ENCODE results near the gene UBXN10. TPM values are rescaled to one million over a fixed set of nuclear protein-coding genes. Genes with fewer than 3 reads are reported as not detected.

Gene UBXN10
- total RNA-seq, 2 experiments from 2014 or later: 0.22 to 0.44 TPM

DNA sequence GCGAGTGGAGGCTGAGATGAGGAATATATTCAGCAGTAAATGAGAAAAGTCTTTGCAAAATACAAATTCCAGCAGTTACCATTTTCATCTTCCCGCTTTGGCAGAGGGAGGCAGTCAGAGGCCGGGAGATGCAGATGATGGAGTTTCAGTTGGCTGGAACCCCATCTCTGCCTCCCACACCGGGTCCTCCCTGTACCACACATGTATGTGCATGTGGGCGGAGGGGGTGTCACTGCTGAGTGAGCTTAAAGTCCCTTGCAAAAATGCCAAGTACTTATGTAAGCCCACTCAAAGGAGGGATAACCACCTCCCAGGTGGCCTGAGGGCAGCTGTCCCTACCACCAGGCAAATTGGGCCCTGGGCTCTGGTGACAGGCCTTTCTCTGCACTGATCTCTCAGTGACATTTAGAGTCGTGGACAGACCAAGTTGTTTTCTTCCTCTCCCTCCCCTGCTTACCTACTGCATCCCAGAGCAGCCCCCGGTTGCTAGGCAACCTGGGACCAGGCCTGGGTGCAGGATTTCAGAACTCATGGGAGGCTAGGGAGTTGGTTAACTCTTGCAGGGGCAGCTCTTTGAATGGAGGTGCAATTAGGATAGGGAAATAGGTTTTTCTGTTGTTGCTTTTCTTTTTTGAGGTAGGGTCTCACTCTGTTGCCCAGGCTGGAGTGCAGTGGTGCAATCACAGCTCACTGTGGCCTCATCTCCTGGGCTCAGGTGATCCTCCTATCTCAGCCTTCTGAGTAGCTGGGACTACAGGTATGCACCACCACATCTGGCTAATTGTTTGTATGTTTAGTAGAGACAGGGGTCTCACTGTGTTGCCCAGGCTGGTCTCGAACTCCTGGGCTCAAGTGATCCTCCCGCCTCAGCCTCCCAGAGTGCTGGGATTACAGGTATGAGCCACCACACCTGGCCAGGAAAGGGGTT, 17.1 kb upstream of the UBXN10 start:
- Histone ChIP-seq H3K4me3 (ENCODE audit: low read length) (no peak overlapping the region), H3K9me3 (ENCODE audit: control insufficient read depth in 1 of 2, insufficient read depth in 1 of 2, low read length in 2 of 2) (peaks cover 10 to 28% of the 10 kb centered on the region in 2 experiments), H3K36me3 (ENCODE audit: insufficient read depth, low read length) (no peaks in the 10 kb centered on the region), H3K27ac (ENCODE audit: low read depth in 1 of 2, low read length in 2 of 2) (no peak overlapping the region), H3K4me1 (ENCODE audit: insufficient read depth, low read length) (peaks cover 14% of the 10 kb centered on the region), H3K27me3 (ENCODE audit: control insufficient read depth in 1 of 2, insufficient read depth in 2 of 2, low read length in 2 of 2) (no peaks in the 10 kb centered on the region)
- DNase-seq: no peak
- no peak for ATAC-seq (ENCODE audit: poor library complexity)
- Mint-ChIP-seq H3K9me3 (peaks cover 4% of the 10 kb centered on the region), H3K4me1 (ENCODE audit: low read depth) (peaks cover 5% of the 10 kb centered on the region), H3K36me3 (ENCODE audit: low read depth) (peaks cover 17% of the 10 kb centered on the region), H3K27ac (no peak overlapping the region), H3K4me3 (no peak overlapping the region), H3K27me3 (no peaks in the 10 kb centered on the region)
- CTCF ChIA-PET: no interaction called here
- POLR2A ChIA-PET: no interaction called here
- intact Hi-C loops (cut with DNase I, micrococcal nuclease): no loop called here
- TF ChIP-seq, protein P1, sequence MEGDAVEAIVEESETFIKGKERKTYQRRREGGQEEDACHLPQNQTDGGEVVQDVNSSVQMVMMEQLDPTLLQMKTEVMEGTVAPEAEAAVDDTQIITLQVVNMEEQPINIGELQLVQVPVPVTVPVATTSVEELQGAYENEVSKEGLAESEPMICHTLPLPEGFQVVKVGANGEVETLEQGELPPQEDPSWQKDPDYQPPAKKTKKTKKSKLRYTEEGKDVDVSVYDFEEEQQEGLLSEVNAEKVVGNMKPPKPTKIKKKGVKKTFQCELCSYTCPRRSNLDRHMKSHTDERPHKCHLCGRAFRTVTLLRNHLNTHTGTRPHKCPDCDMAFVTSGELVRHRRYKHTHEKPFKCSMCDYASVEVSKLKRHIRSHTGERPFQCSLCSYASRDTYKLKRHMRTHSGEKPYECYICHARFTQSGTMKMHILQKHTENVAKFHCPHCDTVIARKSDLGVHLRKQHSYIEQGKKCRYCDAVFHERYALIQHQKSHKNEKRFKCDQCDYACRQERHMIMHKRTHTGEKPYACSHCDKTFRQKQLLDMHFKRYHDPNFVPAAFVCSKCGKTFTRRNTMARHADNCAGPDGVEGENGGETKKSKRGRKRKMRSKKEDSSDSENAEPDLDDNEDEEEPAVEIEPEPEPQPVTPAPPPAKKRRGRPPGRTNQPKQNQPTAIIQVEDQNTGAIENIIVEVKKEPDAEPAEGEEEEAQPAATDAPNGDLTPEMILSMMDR (IDR thresholded peaks at IDR 0.05): no peak

DNA sequence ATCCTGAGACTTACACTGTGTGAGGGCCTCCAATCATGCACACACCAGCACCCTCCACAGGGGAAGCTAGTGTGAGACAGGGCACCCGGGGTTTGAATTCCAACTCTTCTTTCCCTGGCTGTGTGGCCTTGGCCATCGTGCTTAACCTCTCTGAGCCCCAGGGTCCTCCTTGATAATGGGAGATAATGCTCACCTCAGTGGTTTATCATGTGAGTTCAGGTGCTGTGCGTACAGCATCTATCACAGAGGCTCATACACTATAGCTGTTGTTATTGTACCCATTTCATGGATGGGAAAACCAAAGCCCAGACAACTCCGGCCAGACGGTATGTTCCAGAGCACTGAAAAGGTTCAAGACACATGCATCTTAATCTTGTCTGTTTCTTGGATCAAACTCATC, 16.0 kb upstream of the UBXN10 start:
- CTCF ChIA-PET: no interaction called here
- H3K9me3 ChIP-seq (ENCODE audit: control insufficient read depth in 1 of 2, insufficient read depth in 1 of 2, low read length in 2 of 2): peaks cover 5 to 17% of the 10 kb centered on the region in 2 experiments
- POLR2A ChIA-PET: no interaction called here

DNA sequence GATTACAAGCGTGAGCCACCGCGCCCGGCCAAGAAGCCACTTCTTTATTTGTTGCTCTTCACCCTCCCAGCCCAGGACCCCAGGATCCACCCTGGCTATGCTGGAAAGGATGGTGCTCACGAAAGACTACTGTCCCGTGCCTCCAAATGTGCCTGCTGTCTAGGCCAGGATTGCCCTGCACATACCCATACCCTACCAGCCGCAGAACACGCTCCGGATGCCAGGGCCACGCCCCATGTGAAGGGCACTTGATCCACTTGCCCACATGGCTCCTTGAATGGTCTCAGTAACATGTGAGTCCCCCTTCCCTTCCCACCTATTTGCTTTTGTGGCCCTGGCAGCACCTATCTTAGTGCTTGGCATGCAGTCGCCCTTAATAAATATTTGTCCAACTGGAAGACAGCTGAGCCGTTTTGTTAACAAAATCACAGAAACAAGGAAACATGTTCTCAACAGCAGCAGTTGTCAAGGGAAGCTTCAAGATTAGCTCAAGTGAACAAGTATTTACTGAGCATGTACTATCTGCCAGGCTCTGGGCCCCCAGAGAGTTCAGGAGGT, 13.8 kb upstream of the UBXN10 start:
- peaks cover 0 to 3% of the 10 kb centered on the region in 2 experiments for H3K9me3 ChIP-seq (ENCODE audit: control insufficient read depth in 1 of 2, insufficient read depth in 1 of 2, low read length in 2 of 2)
- Mint-ChIP-seq H3K4me3 (no peak overlapping the region), H3K4me1 (ENCODE audit: low read depth) (peaks cover 5% of the 10 kb centered on the region), H3K36me3 (ENCODE audit: low read depth) (no peaks in the 10 kb centered on the region), H3K27ac (no peak overlapping the region), H3K27me3 (no peaks in the 10 kb centered on the region), H3K9me3 (no peaks in the 10 kb centered on the region)
- H3K27me3 ChIP-seq (ENCODE audit: control insufficient read depth in 1 of 2, insufficient read depth in 2 of 2, low read length in 2 of 2): no peaks in the 10 kb centered on the region
- POLR2A ChIA-PET: no interaction called here
- peaks cover 14% of the 10 kb centered on the region for H3K4me1 ChIP-seq (ENCODE audit: insufficient read depth, low read length)
- H3K4me3 ChIP-seq (ENCODE audit: low read length): no peak overlapping the region
- intact Hi-C loops (cut with DNase I, micrococcal nuclease): no loop called here
- CTCF ChIA-PET: interaction anchor here (0.6 kb wide), 2 partner anchors 36 to 198 kb away, joined by 3 read pairs; no protein-coding TSS in a partner anchor
- ATAC-seq (ENCODE audit: poor library complexity) (no peak), DNase-seq (no peak)
- TF ChIP-seq, protein P1 (IDR thresholded peaks at IDR 0.05): no peak
- H3K27ac ChIP-seq (ENCODE audit: low read depth in 1 of 2, low read length in 2 of 2): no peak overlapping the region
- H3K36me3 ChIP-seq (ENCODE audit: insufficient read depth, low read length): no peaks in the 10 kb centered on the region

More for the DNA sequence above, 16.0 kb upstream of the UBXN10 start:
- Histone ChIP-seq H3K36me3 (ENCODE audit: insufficient read depth, low read length) (no peaks in the 10 kb centered on the region), H3K27ac (ENCODE audit: low read depth in 1 of 2, low read length in 2 of 2) (no peak overlapping the region), H3K4me3 (ENCODE audit: low read length) (no peak overlapping the region), H3K27me3 (ENCODE audit: control insufficient read depth in 1 of 2, insufficient read depth in 2 of 2, low read length in 2 of 2) (no peaks in the 10 kb centered on the region), H3K4me1 (ENCODE audit: insufficient read depth, low read length) (peaks cover 14% of the 10 kb centered on the region)
- peaks cover 4% of the 10 kb centered on the region for H3K9me3 Mint-ChIP-seq
- H3K27me3 Mint-ChIP-seq: no peaks in the 10 kb centered on the region
- TF ChIP-seq, protein P1 (IDR thresholded peaks at IDR 0.05): no peak
- intact Hi-C loops (cut with DNase I, micrococcal nuclease): no loop called here
- peaks cover 12% of the 10 kb centered on the region for H3K36me3 Mint-ChIP-seq (ENCODE audit: low read depth)
- H3K4me1 Mint-ChIP-seq (ENCODE audit: low read depth): peaks cover 5% of the 10 kb centered on the region
- H3K27ac Mint-ChIP-seq: no peak overlapping the region
- H3K4me3 Mint-ChIP-seq: no peak overlapping the region
- DNase-seq: no peak
- no peak for ATAC-seq (ENCODE audit: poor library complexity)

Measured in CD4-positive, alpha-beta T cell (primary cell).